Measurements from ENCODE around the gene SLC8A1.
"Not testable (repeated sequence)": the region's sequence is repeated elsewhere in the genome, so short reads cannot be mapped to it uniquely, and the experiment has no call there.

Gene SLC8A1

GRCh38 chr2:40103590-40103989 lies 348.3 kb downstream of the SLC8A1 start:
- no peak for DNase-seq (ENCODE audit: low read depth)

GRCh38 chr2:40103163-40103562 lies 348.7 kb downstream of the SLC8A1 start:
- no peak for DNase-seq (ENCODE audit: low read depth)

GRCh38 chr2:40102447-40102846 lies 349.4 kb downstream of the SLC8A1 start:
- no peak for DNase-seq (ENCODE audit: low read depth)

- DNase-seq (ENCODE audit: low read depth): no peak
Measured at GRCh38 chr2:40101131-40101575, 350.7 kb downstream of the SLC8A1 start.

DNA sequence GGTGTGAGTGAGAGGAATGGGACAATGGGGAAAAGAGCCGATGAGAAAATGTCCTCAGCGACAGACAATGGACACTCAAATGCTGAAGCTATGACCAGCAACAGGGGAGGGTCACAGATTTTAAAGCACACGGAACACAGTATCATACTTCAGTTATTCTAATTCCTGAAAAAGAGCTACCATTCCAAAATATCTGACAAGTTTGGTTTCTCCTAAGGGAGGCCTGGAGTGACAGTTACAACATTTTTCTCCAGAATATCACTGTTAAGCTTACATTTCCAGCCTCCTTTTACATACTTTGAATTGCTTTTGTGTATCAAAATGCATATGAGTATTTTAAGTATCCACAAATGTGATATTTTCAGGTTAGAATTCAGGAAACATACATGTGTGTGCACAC lies 351.2 kb downstream of the SLC8A1 start:
- DNase-seq (ENCODE audit: low read depth): no peak

GRCh38 chr2:40098786-40099470 lies 353.0 kb downstream of the SLC8A1 start:
- no peak for DNase-seq (ENCODE audit: low read depth)

DNA sequence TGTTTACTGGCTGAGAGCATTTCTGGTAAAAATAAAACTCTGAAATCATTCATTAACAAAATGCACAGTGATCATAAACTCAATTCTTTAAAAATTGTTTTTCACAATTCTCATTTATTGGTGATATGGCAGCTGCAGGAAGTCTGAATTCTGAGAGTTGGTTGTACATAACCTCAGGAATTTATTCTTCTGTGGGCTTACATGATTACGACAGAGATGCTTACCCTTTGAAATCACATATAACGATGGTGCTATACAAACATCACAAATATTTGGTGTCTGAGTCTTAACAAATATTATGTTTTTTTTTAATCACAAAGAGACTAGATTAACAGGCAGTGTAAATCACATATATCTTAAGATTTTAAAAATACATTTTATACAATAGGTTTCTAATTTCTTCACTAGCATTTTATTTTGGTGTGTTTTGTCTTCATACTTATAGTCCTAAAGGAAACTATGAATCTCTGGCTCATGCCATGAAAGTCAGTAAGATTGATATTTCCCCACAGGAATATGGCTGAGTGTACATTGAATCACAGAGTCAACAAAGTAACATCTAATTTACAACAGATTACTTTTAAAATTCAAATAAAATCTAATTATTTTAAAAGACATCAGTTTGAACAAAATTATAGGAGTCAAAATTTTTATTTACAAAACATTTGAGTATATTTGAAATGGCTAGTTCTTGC lies 354.1 kb downstream of the SLC8A1 start:
- no peak for DNase-seq (ENCODE audit: low read depth)

DNA sequence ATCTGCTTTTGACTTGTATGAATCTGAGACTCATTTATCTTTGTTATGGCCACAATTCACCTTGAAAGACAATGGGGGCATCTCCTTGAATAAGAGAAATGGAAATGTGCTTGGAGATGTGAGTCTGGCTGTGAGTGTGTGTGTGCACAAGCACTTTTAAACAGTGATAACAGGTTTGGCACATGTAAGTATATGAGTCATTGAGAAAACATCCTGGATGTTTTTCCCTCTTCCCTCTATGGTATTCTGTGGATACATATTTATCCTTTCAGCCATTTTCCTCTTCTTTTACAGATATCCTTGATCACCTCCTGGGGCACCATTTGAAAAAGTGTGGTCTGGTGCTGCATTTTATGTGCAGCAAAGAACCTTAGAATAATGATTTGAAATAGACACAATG lies 355.5 kb downstream of the SLC8A1 start:
- no peak for DNase-seq (ENCODE audit: low read depth)

- DNase-seq (ENCODE audit: low read depth): no peak
Measured at GRCh38 chr2:40095000-40095399, 356.9 kb downstream of the SLC8A1 start.

DNA sequence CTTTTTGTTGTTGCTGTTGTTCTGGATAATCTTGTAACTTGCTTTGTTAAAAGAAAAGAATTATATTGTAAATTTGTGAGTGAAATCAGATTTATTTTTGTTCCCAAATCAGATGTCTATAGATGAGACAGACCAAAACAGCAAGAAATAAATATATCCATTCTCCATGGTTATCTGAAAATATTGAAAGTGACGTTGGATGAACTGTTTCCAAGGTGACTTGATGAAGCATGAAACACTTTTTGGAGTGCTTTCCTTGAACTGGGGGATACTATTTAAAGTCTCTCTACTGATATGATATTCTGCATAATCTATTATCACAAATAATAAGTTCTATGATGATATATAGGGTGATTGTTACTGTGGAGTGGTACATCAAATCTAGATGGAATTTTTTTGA lies 357.4 kb downstream of the SLC8A1 start:
- DNase-seq (ENCODE audit: low read depth): no peak

DNA sequence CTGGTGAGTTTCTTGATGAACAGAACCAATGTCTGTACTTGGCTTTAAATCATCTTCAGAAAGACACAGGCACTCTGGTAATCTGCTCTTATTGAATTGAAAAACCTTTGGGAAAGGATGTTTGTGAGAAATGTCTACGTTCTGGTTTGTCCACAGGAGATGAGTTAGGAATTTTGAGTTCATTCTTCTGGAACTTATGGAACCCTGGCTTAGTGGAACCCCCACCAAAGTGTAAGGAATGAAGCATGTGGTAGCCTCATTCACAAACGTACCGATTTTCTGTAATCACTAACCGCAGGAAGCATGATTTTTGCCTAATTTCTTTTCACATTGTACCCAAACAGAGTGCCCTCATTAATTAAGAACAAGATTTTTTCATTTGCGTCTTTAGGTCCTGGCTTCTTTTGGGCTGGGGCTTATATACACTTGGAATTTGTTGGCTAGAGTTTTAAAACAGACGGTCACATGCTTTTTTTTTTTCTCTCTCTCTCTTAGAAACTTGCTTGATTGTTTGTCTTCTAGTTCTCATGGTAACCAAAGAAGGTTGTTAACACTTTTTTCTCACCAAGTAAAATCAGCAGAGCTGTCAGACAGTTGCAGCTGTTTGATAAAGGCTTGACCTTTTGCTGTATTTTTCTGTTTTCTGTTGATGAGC lies 358.7 kb downstream of the SLC8A1 start:
- DNase-seq (ENCODE audit: low read depth): no peak

DNA sequence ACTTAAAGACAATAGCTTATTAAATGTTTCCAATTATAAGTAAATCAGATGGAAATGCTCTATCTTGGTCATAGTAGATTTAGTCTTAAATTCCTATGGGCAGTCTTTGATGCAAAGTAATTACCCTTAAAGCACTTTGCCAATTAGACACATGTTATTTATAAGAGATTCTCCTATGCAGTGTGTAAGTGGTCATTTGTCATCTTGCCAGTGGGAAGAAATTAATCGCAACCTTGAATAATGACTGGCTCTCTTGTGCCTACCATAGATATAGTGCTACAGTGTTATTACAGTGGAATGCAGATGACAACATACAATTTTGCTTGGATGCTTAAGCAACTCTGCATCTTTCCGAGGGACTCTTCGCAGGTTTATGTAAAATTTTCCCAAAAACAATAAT lies 361.8 kb downstream of the SLC8A1 start:
- DNase-seq (ENCODE audit: low read depth): no peak

GRCh38 chr2:40087927-40088326 lies 364.0 kb downstream of the SLC8A1 start:
- DNase-seq (ENCODE audit: low read depth): no peak

DNA sequence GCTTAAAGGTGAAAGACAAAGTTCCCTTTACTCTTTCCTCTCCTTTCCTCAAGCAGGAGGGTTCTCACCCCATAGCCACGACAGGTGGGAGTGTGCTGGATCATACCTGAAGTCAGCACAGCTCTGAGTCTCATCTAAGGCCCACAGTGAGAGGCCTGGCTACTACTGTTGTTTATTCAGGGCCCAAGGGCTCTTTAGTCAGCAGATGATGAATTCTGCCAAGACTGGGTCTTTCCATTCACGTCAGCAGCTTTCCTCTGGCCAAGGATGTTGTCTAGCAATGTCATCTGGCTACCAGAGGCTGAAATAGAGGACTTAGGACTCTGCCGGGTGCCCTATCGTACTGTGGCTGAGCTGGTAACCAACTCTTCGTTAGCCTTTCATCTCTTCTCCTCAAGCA lies 364.5 kb downstream of the SLC8A1 start:
- DNase-seq (ENCODE audit: low read depth): no peak

DNA sequence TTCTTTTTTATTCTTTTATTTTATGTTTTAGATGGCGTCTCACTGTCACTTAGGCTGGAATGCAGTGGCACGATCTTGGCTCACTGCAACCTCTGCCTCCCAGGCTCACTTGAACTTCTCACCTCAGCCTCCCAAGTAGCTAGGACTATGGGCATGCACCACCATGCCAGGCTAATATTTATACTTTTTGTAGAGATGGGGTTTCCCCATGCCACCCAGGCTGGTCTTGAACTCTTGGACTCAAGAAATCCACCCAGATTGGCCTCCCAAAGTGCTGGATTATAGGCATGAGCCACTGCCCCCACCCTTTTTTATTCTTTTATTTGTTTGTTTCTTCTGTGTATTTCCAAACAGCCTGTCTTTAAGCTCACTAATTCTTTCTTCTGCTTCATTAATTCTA lies 366.1 kb downstream of the SLC8A1 start:
- no peak for DNase-seq (ENCODE audit: low read depth)

DNA sequence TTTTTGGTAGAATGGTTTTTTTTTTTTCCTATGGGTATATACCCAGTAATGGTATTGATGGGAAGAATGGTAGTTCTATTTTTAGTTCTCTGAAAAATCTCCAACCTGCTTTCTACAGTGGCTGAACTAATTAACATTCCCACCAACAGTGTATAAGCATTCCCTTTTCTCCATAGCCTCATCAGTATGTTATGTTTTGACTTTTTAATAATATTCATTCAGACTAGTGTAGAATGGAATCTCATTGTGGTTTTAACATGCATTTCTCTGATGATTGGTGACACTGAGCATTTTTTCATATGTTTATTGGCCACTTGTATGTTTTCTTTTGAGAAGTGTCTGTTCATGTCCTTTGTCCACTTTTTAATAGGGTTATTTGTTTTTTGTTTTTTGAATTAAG lies 378.6 kb downstream of the SLC8A1 start:
- not testable (repeated sequence) for DNase-seq (ENCODE audit: low read depth)

DNA sequence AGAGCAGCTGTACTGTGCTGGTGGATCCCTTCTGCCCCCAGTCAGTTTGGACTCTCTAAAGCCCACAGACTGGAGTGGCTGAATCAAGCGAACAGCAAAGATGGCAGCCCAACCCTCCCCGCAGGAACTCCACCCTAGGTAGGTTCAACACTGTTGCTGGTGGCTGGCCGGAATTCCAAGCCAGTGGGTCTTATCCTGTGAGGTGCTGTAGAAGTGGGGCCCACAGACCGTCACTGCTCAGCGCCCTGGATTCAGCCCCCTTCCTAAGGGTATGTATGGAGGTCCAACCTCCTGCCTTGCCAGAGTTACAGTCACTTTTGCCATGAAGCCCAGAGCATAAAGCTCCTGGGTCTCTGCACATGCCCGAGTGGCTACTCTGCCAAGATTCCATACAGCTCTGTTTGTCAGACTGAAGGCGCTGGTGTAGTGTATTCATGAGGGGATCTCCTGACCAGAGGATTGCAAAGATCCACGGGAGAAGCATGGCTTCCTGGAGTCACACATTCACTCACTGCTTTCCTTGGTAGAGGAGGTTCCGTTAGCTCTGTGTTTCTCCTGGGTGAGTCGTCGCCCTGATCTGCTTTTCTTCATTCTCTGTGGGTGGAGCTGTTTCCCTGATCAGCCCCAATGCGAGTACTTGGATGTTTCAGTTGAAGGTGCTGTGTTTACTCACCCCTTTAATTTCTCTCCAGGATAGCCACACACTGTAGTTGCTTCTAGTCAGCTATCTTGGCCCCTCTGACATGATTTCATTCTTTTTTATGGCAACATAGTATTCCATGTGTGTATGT lies 379.3 kb downstream of the SLC8A1 start:
- DNase-seq (ENCODE audit: low read depth): no peak

DNA sequence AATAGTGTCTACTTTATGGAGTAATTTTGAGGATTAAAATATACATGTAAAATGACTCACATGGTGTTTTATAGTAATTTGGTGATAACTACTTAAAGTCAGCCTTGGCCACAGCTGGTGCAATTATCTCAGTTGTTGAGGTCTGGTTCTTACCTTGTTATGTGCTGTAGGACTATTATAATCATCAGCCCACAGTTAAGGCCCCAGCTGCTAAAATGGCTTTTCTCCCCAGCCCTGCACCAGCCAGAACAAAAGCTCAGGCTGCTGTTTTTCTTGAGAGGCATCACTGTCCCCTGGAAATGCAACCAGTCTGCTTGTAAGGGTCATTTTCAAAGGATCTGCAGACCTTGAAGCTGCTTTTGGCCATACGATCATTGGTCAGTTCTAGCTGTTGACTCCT lies 389.5 kb downstream of the SLC8A1 start:
- no peak for DNase-seq (ENCODE audit: low read depth)

GRCh38 chr2:40049781-40050180 lies 402.1 kb downstream of the SLC8A1 start:
- DNase-seq (ENCODE audit: low read depth): no peak

- DNase-seq (ENCODE audit: low read depth): no peak
Measured at GRCh38 chr2:40048506-40048905, 403.4 kb downstream of the SLC8A1 start.

DNA sequence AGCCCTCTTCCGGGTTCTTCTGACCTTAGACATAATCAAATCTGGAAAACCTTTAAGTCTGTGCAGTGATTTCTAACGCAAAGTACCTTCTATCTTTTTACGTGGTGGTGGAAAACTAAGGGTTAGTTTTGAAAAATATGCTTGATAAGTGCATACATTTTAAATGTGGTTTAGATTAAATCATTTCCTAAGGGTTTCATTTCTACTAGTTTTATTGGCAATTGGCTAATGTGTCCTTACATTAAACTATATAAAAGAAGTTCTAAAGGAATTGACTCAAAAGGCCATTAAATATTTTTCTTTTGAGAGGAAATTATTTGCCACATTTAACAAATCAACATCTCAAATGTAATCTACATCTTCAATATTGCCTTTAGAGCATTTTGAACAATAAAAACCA lies 404.5 kb downstream of the SLC8A1 start:
- DNase-seq (ENCODE audit: low read depth): no peak
